Glutamatergic neuron (in vitro differentiated cells): Measurements from ENCODE around the gene RIBC2. TPM values are rescaled to one million over a fixed set of nuclear protein-coding genes. Genes with fewer than 3 reads are reported as not detected.

Source experiments
- DNase-seq: peaks from one replicate; pipeline ENCODE4 v3.0.0; 2022
- H3K27ac Mint-ChIP-seq: one replicate; pipeline ENCODE4 v1.8.0; 2020; ENCODE audit warnings: mild to moderate bottlenecking, mixed read lengths, inconsistent platforms; ENCODE audit not compliant: unreplicated experiment
- H3K27me3 Mint-ChIP-seq: one replicate; pipeline ENCODE4 v1.8.0; 2020; ENCODE audit warnings: mild to moderate bottlenecking, moderate library complexity, mixed read lengths, inconsistent platforms; ENCODE audit not compliant: unreplicated experiment
- H3K36me3 Mint-ChIP-seq: one replicate; pipeline ENCODE4 v1.8.0; 2020; ENCODE audit warnings: mild to moderate bottlenecking, mixed read lengths, inconsistent platforms; ENCODE audit not compliant: unreplicated experiment
- H3K4me1 Mint-ChIP-seq: one replicate; pipeline ENCODE4 v1.8.0; 2020; ENCODE audit warnings: mild to moderate bottlenecking, low read depth, mixed read lengths, inconsistent platforms; ENCODE audit not compliant: unreplicated experiment
- H3K4me3 Mint-ChIP-seq: one replicate; pipeline ENCODE4 v1.8.0; 2020; ENCODE audit warnings: mild to moderate bottlenecking, mixed read lengths, inconsistent platforms; ENCODE audit not compliant: unreplicated experiment
- H3K9me3 Mint-ChIP-seq: one replicate; pipeline ENCODE4 v1.8.0; 2020; ENCODE audit warnings: mild to moderate bottlenecking, moderate library complexity, mixed read lengths, inconsistent platforms; ENCODE audit not compliant: unreplicated experiment
- total RNA-seq: library from RNA; stranded (reverse); fragmentation: NEBNext Ultra II Directional; extraction: Animal tissue kit (Norgen Biotek cat#: 25700); gene quantifications from one replicate; pipeline ENCODE4 v1.2.1, GENCODE V29; 2021; ENCODE audit not compliant: unreplicated experiment
- TF ChIP-seq, protein P1 (sequence below): fragments of 200-600 bp; sonication (generic); IDR thresholded peaks from one replicate; pipeline ENCODE4 v1.5.0; 2021; ENCODE audit not compliant: partially characterized antibody, unreplicated experiment

RIBC2 gene
- total RNA-seq, 1 donor from 2014 or later = 0.71 TPM

- H3K4me3 Mint-ChIP-seq = no peak overlapping the region
- DNase-seq = no peak
- H3K27ac Mint-ChIP-seq = no peak overlapping the region
- no peaks in the 10 kb centered on the region for H3K9me3 Mint-ChIP-seq
- no peaks in the 10 kb centered on the region for H3K27me3 Mint-ChIP-seq
- H3K4me1 Mint-ChIP-seq = no peaks in the 10 kb centered on the region
- TF ChIP-seq, protein P1, sequence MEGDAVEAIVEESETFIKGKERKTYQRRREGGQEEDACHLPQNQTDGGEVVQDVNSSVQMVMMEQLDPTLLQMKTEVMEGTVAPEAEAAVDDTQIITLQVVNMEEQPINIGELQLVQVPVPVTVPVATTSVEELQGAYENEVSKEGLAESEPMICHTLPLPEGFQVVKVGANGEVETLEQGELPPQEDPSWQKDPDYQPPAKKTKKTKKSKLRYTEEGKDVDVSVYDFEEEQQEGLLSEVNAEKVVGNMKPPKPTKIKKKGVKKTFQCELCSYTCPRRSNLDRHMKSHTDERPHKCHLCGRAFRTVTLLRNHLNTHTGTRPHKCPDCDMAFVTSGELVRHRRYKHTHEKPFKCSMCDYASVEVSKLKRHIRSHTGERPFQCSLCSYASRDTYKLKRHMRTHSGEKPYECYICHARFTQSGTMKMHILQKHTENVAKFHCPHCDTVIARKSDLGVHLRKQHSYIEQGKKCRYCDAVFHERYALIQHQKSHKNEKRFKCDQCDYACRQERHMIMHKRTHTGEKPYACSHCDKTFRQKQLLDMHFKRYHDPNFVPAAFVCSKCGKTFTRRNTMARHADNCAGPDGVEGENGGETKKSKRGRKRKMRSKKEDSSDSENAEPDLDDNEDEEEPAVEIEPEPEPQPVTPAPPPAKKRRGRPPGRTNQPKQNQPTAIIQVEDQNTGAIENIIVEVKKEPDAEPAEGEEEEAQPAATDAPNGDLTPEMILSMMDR = no peak
- no peaks in the 10 kb centered on the region for H3K36me3 Mint-ChIP-seq
Measured at GRCh38 chr22:45381348-45381747, 32.1 kb upstream of the RIBC2 start.

DNA sequence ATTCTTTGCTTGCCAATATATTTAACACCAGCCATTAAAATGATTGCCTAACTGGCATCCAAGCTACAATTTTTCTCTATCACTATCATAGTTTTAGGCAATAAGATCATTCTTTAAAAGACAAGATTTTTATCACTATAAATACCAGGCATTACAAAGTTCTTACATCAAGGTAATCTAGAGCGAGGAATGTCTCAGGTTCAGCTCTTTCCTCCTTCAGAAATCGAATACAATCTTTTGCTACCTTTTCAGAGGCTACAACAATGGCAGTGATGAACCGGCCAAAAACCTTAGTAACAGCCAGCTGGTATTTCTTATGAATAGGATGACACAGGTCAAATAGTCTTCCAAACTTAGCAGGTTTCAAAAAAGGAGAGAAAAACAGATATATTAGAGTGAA is 23.9 kb upstream of the RIBC2 start:
- Mint-ChIP-seq H3K9me3 (peaks cover 2% of the 10 kb centered on the region), H3K4me1 (no peaks in the 10 kb centered on the region), H3K36me3 (no peaks in the 10 kb centered on the region), H3K27me3 (no peaks in the 10 kb centered on the region), H3K4me3 (no peak overlapping the region), H3K27ac (no peak overlapping the region)
- TF ChIP-seq, protein P1 = no peak
- DNase-seq = no peak

DNA sequence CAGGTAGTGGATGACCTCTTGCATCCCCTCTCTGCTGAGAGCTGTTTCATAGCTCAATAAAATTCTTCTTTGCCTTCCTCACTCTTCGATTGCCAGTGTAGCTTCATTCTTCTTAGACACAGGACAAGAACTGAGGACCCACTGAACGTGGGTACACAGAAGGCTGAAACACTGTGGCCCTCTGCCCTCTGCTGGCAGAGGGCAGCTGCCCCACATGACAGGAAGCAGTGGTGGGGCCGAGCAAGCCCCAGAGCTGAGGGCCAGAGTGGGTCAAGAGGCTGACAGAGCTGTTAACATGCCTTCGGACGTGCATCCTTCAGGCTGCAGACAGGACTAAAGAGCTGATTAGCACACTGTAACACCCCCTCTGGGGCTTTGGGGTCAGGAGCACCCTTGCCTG is 15.7 kb upstream of the RIBC2 start:
- H3K9me3 Mint-ChIP-seq = peaks cover 1% of the 10 kb centered on the region
- peaks cover 4% of the 10 kb centered on the region for H3K27me3 Mint-ChIP-seq
- H3K27ac Mint-ChIP-seq = no peak overlapping the region
- peaks cover 14% of the 10 kb centered on the region for H3K4me1 Mint-ChIP-seq
- TF ChIP-seq, protein P1 = no peak
- no peak for DNase-seq
- H3K36me3 Mint-ChIP-seq = no peaks in the 10 kb centered on the region
- no peak overlapping the region for H3K4me3 Mint-ChIP-seq

- Mint-ChIP-seq H3K4me3 (no peak overlapping the region), H3K36me3 (no peaks in the 10 kb centered on the region), H3K27me3 (peaks cover 4% of the 10 kb centered on the region), H3K4me1 (peaks cover 14% of the 10 kb centered on the region), H3K9me3 (peaks cover 1% of the 10 kb centered on the region), H3K27ac (no peak overlapping the region)
- TF ChIP-seq, protein P1 = no peak
- DNase-seq = no peak
Measured at GRCh38 chr22:45398214-45398613, 15.3 kb upstream of the RIBC2 start.

GRCh38 chr22:45399712-45400445 is 13.6 kb upstream of the RIBC2 start:
- peaks cover 14% of the 10 kb centered on the region for H3K4me1 Mint-ChIP-seq
- no peak overlapping the region for H3K27ac Mint-ChIP-seq
- peaks cover 4% of the 10 kb centered on the region for H3K27me3 Mint-ChIP-seq
- no peak overlapping the region for H3K4me3 Mint-ChIP-seq
- H3K36me3 Mint-ChIP-seq = no peaks in the 10 kb centered on the region
- TF ChIP-seq, protein P1 = no peak
- no peak for DNase-seq
- peaks cover 1% of the 10 kb centered on the region for H3K9me3 Mint-ChIP-seq
